ENCODE results near the gene PPP1R2.
"Not testable (repeated sequence)": the region's sequence is repeated elsewhere in the genome, so short reads cannot be mapped to it uniquely, and the experiment has no call there.

Gene PPP1R2

DNA sequence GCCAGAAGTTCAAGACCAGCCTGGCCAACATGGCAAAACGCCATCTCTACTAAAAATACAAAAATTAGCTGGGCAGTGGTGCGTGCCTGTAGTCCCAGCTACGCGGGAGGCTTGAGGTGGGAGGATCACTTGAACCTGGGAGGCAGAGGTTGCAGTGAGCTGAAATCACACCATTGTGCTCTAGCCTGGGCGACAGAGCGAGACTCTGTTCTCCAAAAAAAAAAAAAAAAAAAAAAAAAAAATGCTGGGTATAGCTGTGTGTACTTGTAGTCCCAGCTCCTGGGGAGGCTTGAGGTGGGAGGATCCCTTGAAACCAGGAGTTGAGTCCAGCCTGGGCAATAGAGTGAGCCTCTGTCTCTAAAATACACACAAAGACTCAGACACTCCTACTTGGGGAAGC, 32.0 kb downstream of the PPP1R2 start:
- Histone ChIP-seq H3K27me3 (ENCODE audit: insufficient read depth, poor library complexity, severe bottlenecking) (no peaks in the 10 kb centered on the region), H3K27ac (replicated peaks) (no peak overlapping the region; the same call in 1 of the 2 replicates), H3K4me3 (replicated peaks; ENCODE audit: insufficient read depth, low read length) (no peak overlapping the region)
- TF ChIP-seq, protein P1, sequence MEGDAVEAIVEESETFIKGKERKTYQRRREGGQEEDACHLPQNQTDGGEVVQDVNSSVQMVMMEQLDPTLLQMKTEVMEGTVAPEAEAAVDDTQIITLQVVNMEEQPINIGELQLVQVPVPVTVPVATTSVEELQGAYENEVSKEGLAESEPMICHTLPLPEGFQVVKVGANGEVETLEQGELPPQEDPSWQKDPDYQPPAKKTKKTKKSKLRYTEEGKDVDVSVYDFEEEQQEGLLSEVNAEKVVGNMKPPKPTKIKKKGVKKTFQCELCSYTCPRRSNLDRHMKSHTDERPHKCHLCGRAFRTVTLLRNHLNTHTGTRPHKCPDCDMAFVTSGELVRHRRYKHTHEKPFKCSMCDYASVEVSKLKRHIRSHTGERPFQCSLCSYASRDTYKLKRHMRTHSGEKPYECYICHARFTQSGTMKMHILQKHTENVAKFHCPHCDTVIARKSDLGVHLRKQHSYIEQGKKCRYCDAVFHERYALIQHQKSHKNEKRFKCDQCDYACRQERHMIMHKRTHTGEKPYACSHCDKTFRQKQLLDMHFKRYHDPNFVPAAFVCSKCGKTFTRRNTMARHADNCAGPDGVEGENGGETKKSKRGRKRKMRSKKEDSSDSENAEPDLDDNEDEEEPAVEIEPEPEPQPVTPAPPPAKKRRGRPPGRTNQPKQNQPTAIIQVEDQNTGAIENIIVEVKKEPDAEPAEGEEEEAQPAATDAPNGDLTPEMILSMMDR (IDR thresholded peaks at IDR 0.05; ENCODE audit: insufficient read depth, low read length) = no peak
- no peak for TF ChIP-seq SPI1 (IDR thresholded peaks at IDR 0.05; ENCODE audit: borderline replicate concordance, low read depth)
- TF ChIP-seq GABPA (IDR thresholded peaks at IDR 0.05; ENCODE audit: low read depth) = no peak
- no peak for TF ChIP-seq POLR2AphosphoS5 (IDR thresholded peaks at IDR 0.05; ENCODE audit: low read depth)
- TF ChIP-seq, protein P2, sequence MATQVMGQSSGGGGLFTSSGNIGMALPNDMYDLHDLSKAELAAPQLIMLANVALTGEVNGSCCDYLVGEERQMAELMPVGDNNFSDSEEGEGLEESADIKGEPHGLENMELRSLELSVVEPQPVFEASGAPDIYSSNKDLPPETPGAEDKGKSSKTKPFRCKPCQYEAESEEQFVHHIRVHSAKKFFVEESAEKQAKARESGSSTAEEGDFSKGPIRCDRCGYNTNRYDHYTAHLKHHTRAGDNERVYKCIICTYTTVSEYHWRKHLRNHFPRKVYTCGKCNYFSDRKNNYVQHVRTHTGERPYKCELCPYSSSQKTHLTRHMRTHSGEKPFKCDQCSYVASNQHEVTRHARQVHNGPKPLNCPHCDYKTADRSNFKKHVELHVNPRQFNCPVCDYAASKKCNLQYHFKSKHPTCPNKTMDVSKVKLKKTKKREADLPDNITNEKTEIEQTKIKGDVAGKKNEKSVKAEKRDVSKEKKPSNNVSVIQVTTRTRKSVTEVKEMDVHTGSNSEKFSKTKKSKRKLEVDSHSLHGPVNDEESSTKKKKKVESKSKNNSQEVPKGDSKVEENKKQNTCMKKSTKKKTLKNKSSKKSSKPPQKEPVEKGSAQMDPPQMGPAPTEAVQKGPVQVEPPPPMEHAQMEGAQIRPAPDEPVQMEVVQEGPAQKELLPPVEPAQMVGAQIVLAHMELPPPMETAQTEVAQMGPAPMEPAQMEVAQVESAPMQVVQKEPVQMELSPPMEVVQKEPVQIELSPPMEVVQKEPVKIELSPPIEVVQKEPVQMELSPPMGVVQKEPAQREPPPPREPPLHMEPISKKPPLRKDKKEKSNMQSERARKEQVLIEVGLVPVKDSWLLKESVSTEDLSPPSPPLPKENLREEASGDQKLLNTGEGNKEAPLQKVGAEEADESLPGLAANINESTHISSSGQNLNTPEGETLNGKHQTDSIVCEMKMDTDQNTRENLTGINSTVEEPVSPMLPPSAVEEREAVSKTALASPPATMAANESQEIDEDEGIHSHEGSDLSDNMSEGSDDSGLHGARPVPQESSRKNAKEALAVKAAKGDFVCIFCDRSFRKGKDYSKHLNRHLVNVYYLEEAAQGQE (IDR thresholded peaks at IDR 0.05; ENCODE audit: insufficient replicate concordance, low read depth) = no peak
- DNase-seq (ENCODE audit: low read depth in 1 of 2, low spot score in 1 of 2) = no peak

DNA sequence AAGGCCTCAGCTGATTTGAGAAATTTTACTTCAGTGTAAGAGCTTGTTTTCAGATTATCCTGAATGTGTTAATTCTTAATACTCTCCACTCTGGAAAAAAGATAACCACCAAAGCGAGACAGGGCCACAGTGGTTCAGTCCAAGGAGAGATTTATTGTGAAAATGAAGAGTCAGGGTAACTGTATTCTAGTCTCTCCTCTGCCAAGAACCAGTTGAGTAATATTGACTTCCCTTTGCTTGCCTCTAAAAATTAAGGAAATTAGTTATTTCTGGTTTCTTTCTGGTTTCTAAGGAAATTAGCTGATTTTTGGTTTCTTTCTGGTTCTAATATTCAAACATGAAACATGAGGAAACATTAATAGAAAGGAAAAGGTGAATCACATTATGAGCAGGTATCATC, 34.9 kb downstream of the PPP1R2 start:
- Histone ChIP-seq H3K27me3 (ENCODE audit: insufficient read depth, poor library complexity, severe bottlenecking) (no peaks in the 10 kb centered on the region), H3K4me3 (replicated peaks; ENCODE audit: insufficient read depth, low read length) (no peak overlapping the region), H3K27ac (replicated peaks) (no peak overlapping the region; the same call in 1 of the 2 replicates)
- DNase-seq (ENCODE audit: low read depth in 1 of 2, low spot score in 1 of 2) = peak in 1 of 2 experiments; percentile 33
- TF ChIP-seq, protein P1 (IDR thresholded peaks at IDR 0.05; ENCODE audit: insufficient read depth, low read length) = no peak
- TF ChIP-seq POLR2AphosphoS5 (IDR thresholded peaks at IDR 0.05; ENCODE audit: low read depth) (no peak), GABPA (IDR thresholded peaks at IDR 0.05; ENCODE audit: low read depth) (no peak), SPI1 (IDR thresholded peaks at IDR 0.05; ENCODE audit: borderline replicate concordance, low read depth) (peak; percentile 53; the same call in 1 of the 2 replicates)
- TF ChIP-seq, protein P2 (IDR thresholded peaks at IDR 0.05; ENCODE audit: insufficient replicate concordance, low read depth) = no peak

DNA sequence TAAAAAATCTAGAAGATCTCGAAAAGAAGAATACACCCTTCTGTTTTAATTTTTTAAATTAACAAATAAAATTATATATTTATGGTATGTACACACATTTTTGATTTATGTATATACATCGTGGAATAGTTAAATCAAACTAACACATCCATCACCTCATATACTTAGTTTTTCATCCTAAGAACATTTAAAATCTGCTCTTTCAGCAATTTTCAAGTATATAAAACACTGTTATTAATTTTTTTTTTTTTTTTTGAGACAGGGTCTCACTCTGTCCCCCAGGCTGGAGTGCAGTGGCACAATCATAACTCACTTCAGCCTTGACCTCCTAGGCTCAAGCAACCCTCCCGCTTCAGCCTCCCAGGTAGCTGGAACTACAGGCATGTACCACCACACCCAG, 67.5 kb downstream of the PPP1R2 start:
- DNase-seq (ENCODE audit: low read depth in 1 of 2, low spot score in 1 of 2) = no peak
- Histone ChIP-seq H3K4me3 (replicated peaks; ENCODE audit: insufficient read depth, low read length) (no peak overlapping the region), H3K27me3 (ENCODE audit: insufficient read depth, poor library complexity, severe bottlenecking) (no peaks in the 10 kb centered on the region), H3K27ac (replicated peaks) (no peak overlapping the region)
- TF ChIP-seq SPI1 (IDR thresholded peaks at IDR 0.05; ENCODE audit: borderline replicate concordance, low read depth) = no peak

DNA sequence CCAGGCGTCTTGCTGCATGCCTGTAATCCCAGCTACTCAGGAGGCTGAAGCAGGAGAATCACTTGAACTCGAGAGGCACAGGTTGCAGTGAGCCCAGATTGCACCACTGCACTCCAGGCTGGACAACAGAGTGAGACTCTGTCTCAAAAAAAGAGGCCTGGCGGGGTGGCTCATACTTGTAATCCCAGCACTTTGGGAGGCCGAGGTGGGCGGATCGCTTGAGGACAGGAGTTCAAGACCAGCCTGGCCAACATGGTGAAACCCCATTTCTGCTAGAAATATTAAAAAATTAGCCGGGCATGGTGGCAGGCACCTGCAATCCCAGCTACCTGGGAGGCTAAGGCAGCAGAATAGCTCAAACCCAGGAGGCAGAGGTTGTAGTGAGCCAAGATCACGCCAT, 68.0 kb downstream of the PPP1R2 start:
- H3K4me3 ChIP-seq (replicated peaks; ENCODE audit: insufficient read depth, low read length); H3K27ac ChIP-seq (replicated peaks); H3K27me3 ChIP-seq (ENCODE audit: insufficient read depth, poor library complexity, severe bottlenecking); DNase-seq (ENCODE audit: low read depth in 1 of 2, low spot score in 1 of 2): not testable (repeated sequence)

DNA sequence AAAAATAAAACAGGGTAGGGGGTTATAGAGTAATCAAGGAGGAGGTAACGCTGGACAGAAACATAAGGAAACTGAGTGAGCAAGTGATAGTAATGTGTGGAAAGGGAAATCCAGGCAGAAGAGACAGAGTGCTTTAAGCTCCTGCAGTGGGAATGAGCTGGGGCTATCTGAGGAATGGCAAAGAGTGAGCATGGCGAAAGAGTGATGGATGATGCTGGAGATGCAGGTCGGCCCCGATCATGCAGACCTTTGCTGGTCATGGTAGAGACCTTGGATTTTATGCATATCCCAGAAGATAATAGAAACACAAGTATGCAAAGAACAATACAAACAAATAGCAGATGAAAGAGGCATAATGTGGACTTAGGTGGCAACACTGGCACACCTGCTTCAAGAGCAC, 74.3 kb downstream of the PPP1R2 start:
- TF ChIP-seq GABPA (IDR thresholded peaks at IDR 0.05; ENCODE audit: low read depth) (no peak), POLR2AphosphoS5 (IDR thresholded peaks at IDR 0.05; ENCODE audit: low read depth) (no peak), SPI1 (IDR thresholded peaks at IDR 0.05; ENCODE audit: borderline replicate concordance, low read depth) (no peak)
- TF ChIP-seq, protein P1 (IDR thresholded peaks at IDR 0.05; ENCODE audit: insufficient read depth, low read length) = no peak
- TF ChIP-seq, protein P2 (IDR thresholded peaks at IDR 0.05; ENCODE audit: insufficient replicate concordance, low read depth) = no peak
- no peaks in the 10 kb centered on the region for H3K27me3 ChIP-seq (ENCODE audit: insufficient read depth, poor library complexity, severe bottlenecking)
- no peak for DNase-seq (ENCODE audit: low read depth in 1 of 2, low spot score in 1 of 2)
- no peak overlapping the region for H3K4me3 ChIP-seq (replicated peaks; ENCODE audit: insufficient read depth, low read length)
- no peak overlapping the region for H3K27ac ChIP-seq (replicated peaks)

All from HL-60 (cell line).